Muscle of arm (tissue), 12 donors: Measurements from ENCODE around the gene ZNF813. TPM values are rescaled to one million over a fixed set of nuclear protein-coding genes. Genes with fewer than 3 reads are reported as not detected.

Experiments
- DNase-seq: peaks from one replicate; pipeline ENCODE4 v3.0.0-alpha.2; 2013
- polyA plus RNA-seq, 12 donors: library from polyadenylated mRNA; unstranded; fragments of 120-200 nt; gene quantifications; one replicate each; pipeline ENCODE4 v1.2.1, GENCODE V29; 2013; ENCODE audit not compliant: insufficient read length in 12 of 12

Gene ZNF813
- polyA plus RNA-seq, 12 donors = 2.7 to 5.5 (median 3.4) TPM; not detected in 1

DNA sequence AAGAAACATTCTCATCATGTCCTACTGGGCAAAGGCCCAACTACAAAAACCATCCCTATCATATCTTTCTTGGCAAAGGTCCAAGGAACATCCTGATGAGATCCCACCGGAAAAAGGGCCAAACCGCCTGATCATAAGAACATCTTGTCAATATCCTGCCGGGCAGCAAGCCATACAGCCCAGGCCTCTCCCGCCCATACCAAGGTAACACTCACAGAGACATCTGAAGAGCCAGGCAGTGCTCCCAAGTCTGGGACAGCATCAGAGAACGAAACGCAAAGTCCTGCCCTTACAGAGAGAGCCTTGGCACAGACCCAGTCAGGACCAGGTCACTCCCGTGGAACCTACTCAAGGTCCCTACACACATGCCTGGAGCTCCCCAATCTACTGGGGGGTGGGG, 51.9 kb downstream of the ZNF813 start:
- peak; percentile 19 for DNase-seq

DNA sequence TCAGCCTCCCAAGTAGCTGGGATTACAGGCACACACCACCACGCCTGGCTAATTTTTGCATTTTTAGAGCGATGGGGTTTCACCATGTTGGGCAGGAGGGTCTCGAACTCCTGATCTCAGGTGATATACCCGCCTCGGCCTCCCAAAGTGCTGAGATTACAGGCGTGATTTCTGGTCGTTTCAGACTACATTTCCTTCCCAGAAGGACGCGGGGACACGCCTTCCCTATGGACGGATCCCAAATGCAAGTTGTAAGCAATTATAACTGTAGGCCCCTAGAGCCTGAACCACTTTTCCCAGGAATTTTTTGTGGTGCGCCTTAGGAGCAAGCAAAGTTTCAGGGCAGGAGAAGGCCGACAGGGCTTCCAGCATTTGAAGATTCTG, 52.6 kb downstream of the ZNF813 start:
- no peak for DNase-seq

DNA sequence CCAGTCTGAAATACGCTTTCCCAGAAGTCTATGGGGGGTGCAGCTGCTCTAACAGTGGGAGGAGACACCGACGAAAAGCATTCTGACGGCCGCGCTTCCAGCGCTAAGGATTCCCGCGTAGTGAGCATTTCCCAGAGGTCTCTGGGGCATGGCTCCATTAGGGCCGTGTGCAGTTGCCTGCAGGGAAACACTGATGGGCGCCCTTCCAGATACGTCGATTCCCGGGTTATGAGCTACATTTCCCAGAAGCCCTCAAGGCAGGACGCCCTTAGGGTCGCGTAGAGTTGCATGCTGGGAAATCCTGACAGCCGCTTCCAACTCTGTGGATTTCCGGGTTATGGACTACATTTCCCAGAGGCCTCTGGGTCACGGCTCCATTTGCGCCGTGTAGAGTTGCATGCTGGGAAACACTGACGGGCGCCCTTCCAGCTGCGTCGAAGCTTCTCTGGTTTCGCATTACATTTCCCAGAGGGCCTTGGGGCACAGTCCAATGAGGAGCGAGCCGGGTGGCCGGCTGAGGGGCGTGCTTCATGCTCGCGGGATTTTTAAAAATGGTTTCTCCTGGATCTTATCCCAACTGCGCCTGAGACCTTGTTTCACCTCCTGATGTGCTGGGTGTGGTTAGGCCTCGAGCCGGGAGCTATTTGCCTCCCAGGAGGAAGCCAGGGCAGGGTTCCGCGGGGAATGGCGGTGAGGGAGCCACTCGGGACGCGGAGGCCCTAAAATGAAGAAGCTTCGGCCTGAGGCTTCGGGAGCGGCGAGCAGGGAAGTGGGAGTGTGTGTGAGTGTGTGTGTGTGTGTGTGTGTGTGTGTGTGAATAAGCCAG, 53.2 kb downstream of the ZNF813 start:
- DNase-seq = peak; percentile 99

DNA sequence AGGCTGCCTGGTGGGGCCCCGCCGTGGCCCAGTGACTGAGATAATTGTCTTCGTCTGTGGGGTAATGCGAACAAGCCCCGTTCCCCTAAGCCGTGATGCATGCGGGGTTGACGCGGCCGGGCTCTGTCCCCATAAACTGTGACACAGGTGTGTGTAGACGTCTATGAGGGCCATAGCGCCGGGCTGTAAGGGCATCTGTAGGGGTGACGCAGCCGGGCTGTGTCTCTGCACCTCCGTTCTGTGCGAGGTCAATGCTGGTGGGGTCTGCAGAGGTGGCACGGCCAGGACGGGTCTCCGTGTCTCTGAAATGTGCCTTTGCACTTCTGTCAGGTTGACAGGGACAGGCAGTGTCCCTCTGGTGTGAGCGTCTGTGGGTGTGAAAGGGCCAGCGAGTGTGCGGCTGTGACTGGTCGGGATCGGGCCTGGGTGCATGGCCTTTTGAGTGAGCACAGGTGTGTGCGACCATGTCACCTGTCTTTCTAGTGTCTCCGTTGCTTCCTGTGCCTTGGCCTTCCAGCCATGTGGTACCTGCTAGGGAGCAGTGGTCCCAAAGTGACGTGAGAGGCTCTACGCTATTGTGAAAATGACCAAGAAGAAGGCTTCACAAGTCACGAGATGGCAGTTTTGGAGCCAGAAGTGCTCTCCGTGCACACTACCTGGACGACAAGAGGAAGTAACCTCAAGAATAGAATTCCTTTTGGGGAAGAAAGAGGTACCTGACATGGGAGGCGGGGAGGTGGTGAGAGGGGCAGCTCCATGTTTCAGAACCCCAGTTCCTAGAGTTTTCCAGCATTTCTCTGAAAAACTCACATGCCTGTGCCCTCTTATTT, 54.1 kb downstream of the ZNF813 start:
- no peak for DNase-seq

DNA sequence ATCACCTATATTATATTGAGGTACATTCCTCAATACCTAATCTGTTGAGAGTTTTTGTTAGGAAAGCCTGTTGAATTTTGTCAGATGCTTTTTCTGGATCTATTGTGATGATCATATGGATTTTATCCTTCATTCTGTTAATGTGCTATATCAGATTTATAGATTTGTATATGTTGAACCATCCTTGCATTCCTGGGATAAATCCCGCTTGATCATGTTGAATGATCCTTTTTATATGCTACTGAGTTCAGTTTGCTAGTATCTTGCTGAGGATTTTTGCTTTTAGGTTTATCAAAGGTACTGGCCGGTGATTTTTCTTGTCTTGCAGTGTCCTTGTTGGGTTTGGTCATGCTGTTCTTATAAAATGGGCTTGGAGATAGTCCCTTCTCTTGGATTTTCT, 58.4 kb downstream of the ZNF813 start:
- DNase-seq = no peak

DNA sequence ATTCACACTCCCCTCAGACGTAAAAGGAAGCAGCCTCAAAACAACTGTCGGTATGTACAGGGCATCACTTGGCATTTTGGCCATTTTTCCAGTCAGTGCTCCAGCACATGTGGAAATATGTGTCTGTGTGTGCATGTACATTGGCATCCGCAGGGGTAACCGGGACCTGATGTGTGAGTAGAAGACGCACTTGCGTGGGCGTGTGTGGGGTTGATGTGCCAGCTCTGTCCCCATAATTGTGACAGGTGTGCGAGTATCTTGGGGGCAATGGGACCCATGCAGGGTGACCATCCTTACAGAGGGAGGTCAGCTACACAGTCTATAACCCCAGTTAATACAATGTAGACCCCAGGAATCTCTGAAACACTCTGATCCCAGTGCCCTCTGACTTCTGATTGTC, 63.1 kb downstream of the ZNF813 start:
- no peak for DNase-seq

DNA sequence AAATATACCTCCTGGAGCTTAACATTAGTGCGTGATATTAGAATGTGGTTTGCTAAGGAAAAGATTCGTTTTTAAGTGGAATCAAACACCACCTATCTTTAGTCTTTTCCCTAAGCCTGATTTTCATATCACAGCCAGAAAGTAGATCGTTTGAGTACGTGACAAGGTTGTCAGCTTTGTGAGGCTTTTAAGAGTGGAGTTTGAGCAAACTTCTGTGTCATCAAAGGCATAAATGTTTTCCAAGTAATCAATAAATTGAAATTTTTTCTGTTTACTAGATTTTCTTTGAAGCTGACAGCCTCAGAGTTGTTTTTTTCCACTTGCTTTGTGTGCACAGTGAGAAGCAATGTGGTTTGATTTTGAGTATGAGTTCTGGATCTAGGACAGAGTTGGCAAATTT, 63.9 kb downstream of the ZNF813 start:
- no peak for DNase-seq

DNA sequence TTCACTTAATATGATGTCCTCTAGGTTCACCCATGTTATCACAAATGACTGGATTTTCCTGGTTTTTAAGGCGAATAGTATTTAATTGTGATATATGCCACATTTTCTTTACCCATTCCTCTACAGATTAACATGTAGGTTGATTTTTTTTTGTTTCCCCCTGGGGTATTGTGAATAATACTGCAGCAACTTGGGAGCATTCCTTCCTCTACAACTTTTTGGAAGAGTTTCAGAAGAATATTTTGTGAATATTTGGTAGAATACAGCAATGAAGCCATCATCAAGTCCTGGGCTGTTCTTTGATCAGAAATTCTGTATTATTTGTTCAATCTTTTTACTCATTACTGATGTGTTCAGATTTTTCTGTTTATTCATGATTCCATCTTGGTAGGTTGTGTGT, 64.8 kb downstream of the ZNF813 start:
- DNase-seq = no peak

DNA sequence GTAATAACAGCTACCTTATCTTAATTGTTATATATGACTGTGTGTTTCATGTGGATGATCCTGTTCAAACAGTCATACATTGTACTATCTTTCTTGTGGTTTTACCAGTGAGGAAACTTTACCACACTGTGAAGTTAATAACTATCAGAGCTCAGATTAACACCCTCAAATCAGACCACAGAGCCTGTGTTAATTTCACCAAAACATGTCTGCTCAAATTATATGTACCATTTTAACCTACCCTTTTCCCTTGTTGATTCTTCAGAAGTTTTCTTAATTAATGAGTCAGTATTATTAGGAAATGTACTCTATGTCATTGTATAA, 68.7 kb downstream of the ZNF813 start:
- no peak for DNase-seq

DNA sequence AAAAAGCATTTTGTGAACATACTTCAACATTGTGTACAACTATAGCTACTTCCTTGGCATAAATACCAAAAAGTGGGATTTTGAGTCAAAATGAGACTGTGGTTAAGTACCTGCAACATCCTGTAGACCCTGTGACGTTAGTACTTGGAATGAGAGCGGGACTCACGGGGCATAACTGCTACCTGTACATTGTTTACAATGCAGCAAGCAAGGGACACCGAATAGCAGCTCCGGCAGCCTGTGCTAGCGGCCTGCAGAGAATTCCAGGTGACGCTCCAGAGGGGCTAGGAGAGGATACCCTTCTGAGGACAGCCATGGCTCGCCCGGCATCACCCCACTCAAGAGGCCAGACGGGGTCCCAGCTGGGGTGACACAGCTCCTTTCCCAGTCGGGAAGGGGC, 69.6 kb downstream of the ZNF813 start:
- DNase-seq = no peak

DNA sequence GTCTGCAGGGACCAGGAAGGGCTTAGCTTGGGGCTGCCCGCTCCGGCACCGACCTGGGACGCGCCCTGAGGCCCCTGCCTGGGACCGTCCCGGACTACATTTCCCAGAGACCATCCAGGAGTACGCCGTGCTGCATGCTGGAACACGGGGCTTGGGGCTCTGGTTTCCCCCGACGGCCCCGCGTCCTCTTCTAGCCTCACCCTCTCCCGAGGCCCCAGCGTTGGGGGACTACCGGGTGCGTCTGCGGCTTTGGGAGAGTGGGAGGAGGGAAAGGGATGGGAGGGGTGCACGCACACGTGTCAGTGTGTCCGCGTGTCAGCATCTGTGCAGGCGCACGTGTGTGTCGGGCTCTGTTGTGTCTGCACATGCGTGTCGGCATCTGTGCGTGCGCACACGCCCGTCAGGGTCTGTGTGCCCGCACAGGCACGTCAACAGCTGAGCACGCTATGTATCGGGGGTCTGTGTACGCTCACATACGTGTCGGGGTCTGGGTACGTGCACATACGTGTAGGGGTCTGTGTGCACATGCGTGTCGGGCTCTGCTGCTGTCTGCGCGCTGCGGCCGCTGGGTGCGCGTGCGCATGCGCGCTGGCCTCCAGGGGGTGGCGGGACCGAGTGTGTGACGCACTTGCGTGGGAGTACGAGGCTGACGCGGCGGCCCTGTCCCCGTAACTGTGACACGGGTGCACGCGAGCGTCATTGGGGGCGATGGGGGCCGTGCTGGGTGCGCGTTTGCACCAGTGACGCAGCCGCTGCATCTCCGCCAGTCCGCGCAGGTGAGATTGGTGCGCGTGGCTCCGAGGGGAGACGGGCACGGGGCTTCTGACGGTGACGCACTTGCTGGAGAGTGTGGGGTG, 70.2 kb downstream of the ZNF813 start, which contains the start of gene ZNF331:
Gene ZNF331, plus strand, starts transcription at position 625 of the 857 bp plus-strand sequence. CDS start 31,232 bp downstream, outside the sequence.
- peak; percentile 83 for DNase-seq

DNA sequence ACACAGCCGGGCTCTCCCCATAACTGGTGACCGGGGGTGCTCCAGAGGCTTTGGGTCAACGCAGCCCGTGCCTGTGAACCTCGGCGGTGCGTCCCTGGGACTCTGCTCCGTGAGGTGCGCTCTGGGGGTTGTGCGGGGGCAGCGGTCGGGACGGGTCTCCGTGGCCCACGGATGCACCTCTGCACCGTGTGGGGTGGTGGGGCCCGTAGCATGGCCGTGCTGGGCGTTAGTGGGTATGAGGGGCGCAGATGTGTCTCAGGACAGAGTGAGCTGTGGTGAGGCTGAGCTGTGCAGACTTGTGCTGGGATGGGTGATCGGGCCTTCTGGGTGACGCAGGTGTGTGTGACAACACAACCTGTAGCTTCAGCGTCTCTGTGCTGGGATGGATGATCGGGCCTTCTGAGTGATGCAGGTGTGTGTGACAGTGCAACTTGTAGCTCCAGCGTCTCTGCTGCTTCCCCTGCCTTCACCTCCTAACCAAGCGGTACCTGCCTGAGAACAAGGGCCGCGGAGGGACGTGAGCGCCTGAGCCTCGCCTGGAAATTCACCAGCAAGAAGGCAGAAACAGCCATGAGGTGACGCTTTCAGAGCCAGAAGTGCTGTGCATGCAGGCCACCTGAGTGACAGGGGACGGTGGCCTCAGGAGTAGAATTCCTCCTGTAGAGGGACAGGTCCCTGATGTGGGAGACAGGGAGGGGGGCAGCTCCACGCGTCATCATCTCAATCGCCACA, 71.0 kb downstream of the ZNF813 start:
- no peak for DNase-seq

DNA sequence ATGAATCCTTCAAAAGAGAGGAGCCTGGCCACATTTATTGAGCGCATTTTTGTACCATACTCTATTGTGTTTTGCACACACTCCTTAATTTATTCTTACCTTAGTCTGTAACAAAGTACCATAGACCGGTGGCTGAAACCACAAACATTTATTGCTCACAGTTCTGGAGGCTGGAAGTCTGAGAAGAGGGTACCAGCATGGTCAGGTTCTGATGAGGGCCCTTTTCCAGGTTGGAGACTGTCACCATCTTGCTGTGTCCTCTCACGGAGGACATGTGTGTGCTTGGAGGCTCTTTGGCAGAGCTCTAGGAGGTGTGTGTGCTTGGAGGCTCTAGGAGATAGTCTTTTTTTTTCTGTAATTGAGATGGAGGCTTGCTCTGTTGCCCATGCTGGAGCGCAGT, 72.6 kb downstream of the ZNF813 start:
- no peak for DNase-seq

DNA sequence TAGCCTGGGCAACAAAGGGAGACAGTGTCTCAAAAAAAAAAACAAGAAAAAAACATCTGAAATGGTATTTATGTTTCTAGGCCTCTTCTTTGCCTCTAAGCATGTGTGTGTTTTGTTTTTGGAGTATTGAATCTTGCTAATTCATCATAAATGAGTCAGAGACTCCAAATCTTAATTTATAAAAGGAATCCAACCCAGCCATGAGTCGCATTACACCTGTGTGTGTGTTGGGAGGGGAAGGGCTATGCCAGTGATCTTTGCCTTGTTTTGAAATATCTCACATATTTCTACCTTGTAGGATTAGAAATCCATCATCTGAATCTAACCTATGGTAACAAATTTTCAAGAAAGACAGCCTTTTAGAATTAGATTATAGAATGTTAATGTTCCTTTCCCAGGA, 74.4 kb downstream of the ZNF813 start:
- DNase-seq = no peak

DNA sequence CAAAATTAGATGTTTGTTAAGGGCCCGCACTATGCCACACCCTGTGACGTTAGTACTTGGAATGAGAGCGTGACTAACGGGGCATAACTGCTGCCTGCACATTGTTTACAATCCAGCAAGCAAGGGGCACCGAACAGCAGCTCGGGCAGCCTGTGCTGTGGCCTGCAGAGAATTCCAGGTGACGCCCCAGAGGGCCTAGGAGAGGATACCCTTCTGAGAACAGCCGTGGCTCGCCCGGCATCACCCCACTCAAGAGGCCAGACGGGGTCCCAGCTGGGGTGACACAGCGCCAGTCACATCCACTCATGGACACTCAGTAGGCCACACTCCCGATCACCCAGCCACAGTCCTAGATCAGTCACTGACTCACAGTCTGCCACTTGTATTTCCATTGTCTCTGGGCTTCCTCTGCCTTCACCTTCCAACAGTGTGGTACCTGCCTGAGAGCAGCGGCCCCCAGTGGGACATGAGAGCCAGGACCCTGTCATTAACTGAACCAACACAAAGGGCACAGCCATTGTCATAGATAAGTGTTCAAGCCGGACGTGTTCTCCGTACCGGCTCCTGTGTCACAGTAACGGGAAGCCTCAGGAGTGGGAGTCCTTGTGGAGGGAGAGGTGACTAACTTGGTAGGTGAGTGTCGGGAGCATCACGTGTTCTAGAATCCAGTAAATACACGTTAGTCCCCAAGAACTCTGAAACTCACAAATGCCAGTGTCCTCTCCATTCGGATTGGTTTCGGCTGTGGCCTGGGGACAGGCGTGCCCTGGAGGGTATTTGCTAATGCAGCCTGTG, 77.9 kb downstream of the ZNF813 start:
- DNase-seq = no peak

Other genes starting within 250 kb of the ZNF813 start
- 10 to 100 TPM in 11 of 12 donors, not detected in 1; 24.1 to 42.6 (median 32.0) TPM for gene ZNF677, start 212.9 kb upstream of the ZNF813 start, polyA plus RNA-seq
- gene VN1R2, start 209.4 kb upstream of the ZNF813 start, polyA plus RNA-seq = not detected
- not detected for gene VN1R4, start 200.0 kb upstream of the ZNF813 start, polyA plus RNA-seq
- gene ZNF845, start 134.0 kb upstream of the ZNF813 start, polyA plus RNA-seq = 1 to 10 TPM in 11 of 12 donors, not detected in 1; 2.5 to 7.8 (median 6.6) TPM
- gene ZNF525, start 102.0 kb upstream of the ZNF813 start, polyA plus RNA-seq = 10 to 100 TPM in 1 of 12 donors, 1 to 10 TPM in 10, not detected in 1; 4.0 to 12.1 (median 5.9) TPM
- 10 to 100 TPM in 5 of 12 donors, 1 to 10 TPM in 6, not detected in 1; 8.3 to 17.2 (median 9.3) TPM for gene ZNF765, start 72.6 kb upstream of the ZNF813 start, polyA plus RNA-seq
- gene ZNF761, start 35.7 kb upstream of the ZNF813 start, polyA plus RNA-seq = 10 to 100 TPM in 5 of 12 donors, 1 to 10 TPM in 6, not detected in 1; 5.0 to 13.1 (median 9.7) TPM
- gene ZNF331, start 70.4 kb downstream of the ZNF813 start, polyA plus RNA-seq = 10 to 100 TPM in 10 of 12 donors, 1 to 10 TPM in 1, not detected in 1; 9.1 to 21.6 (median 14.2) TPM
- under 1 TPM in 2 of 12 donors, not detected in 10; 0.32 to 0.37 TPM for gene DPRX, start 164.3 kb downstream of the ZNF813 start, polyA plus RNA-seq